GM12801 (cell line): ENCODE data around the gene SCO2.

Experiments
- CTCF ChIP-seq: IDR thresholded peaks from one replicate; pipeline ENCODE4 v1.5.1; 2011; ENCODE audit warnings: control low read depth; ENCODE audit not compliant: insufficient read length; ENCODE audit errors: extremely low read depth

Gene SCO2

GRCh38 chr22:50548040-50548920 lies 22.9 kb upstream of the SCO2 start:
- TF ChIP-seq CTCF, result no peak

GRCh38 chr22:50547263-50547985 lies 22.0 kb upstream of the SCO2 start:
- no peak for TF ChIP-seq CTCF

GRCh38 chr22:50546326-50547262 lies 21.2 kb upstream of the SCO2 start:
- TF ChIP-seq CTCF, result no peak

GRCh38 chr22:50545522-50546325 lies 20.3 kb upstream of the SCO2 start, which contains the start of gene KLHDC7B:
TSS of gene KLHDC7B (plus strand) at chr22:50545899. CDS start at chr22:50546244, 345 bp downstream.
- TF ChIP-seq CTCF, result no peak

- TF ChIP-seq CTCF, result no peak
These were observed 19.4 kb upstream of the SCO2 start for GRCh38 chr22:50544746-50545253.

- TF ChIP-seq CTCF, result no peak
These were observed 18.8 kb upstream of the SCO2 start for GRCh38 chr22:50544078-50544745.
